GM23338 (cell line): ENCODE results near the gene RAPGEF4. TPM values are rescaled to one million over a fixed set of nuclear protein-coding genes. Genes with fewer than 3 reads are reported as not detected.
A peak's percentile ranks its signal among the peaks of the same experiment; 100 is the strongest.

Experiments used
- ATAC-seq: fragments of 200-7000 bp; cut with Tn5 transposase; 3 replicates; pipeline ENCODE4 v1.9.1; 2020
- DNase-seq: peaks from one replicate; pipeline ENCODE4 v3.0.0-alpha.2; 2015; ENCODE audit warnings: low spot score
- H2AFZ ChIP-seq: fragments of 200-600 bp; sonication (generic); 2 replicates; pipeline ENCODE4 v1.8.0; 2016; ENCODE audit warnings: antibody characterized with exemption, mild to moderate bottlenecking, moderate library complexity
- H3F3A ChIP-seq: fragments of 200-600 bp; sonication (generic); replicated peaks from 2 replicates; pipeline ENCODE4 v1.8.0; 2017; ENCODE audit warnings: antibody characterized with exemption, mixed run types, low read depth
- H3K27ac ChIP-seq: fragments of 200-600 bp; sonication (generic); 2 replicates; pipeline ENCODE4 v1.6.1; 2016; ENCODE audit warnings: low read depth
- H3K27me3 ChIP-seq: fragments of 200-600 bp; sonication (generic); 2 replicates; pipeline ENCODE4 v1.8.0; 2016; ENCODE audit warnings: mild to moderate bottlenecking, mixed run types, moderate library complexity; ENCODE audit not compliant: insufficient read depth
- H3K36me3 ChIP-seq: fragments of 200-600 bp; sonication (generic); 2 replicates; pipeline ENCODE4 v1.8.0; 2016; ENCODE audit warnings: mild to moderate bottlenecking; ENCODE audit not compliant: insufficient read depth
- H3K4me1 ChIP-seq: fragments of 200-600 bp; sonication (generic); 2 replicates; pipeline ENCODE4 v1.8.0; 2016; ENCODE audit warnings: mild to moderate bottlenecking, moderate library complexity; ENCODE audit not compliant: insufficient read depth
- H3K4me2 ChIP-seq: fragments of 200-600 bp; sonication (generic); 2 replicates; pipeline ENCODE4 v1.7.1; 2017; ENCODE audit warnings: mixed run types
- H3K4me3 ChIP-seq: fragments of 200-600 bp; sonication (generic); 2 replicates; pipeline ENCODE4 v1.6.1; 2016; ENCODE audit warnings: mixed run types
- H3K79me2 ChIP-seq: fragments of 200-600 bp; sonication (generic); replicated peaks from 2 replicates; pipeline ENCODE4 v1.8.0; 2017; ENCODE audit warnings: mild to moderate bottlenecking; ENCODE audit not compliant: insufficient read depth
- H3K9me2 ChIP-seq: fragments of 200-600 bp; sonication (generic); 2 replicates; pipeline ENCODE4 v1.8.0; 2017; ENCODE audit not compliant: insufficient read depth
- H4K20me1 ChIP-seq: fragments of 200-600 bp; sonication (generic); replicated peaks from 2 replicates; pipeline ENCODE4 v1.8.0; 2017; ENCODE audit warnings: mild to moderate bottlenecking; ENCODE audit not compliant: insufficient read depth
- H3K27ac Mint-ChIP-seq: 2 replicates; pipeline ENCODE4 v1.8.0; 2020; ENCODE audit warnings: inconsistent platforms, mild to moderate bottlenecking, moderate library complexity, mixed read lengths
- H3K27me3 Mint-ChIP-seq: 3 replicates; pipeline ENCODE4 v1.8.0; 2022; ENCODE audit warnings: low read depth, mild to moderate bottlenecking, moderate library complexity, mixed read lengths, inconsistent platforms; ENCODE audit not compliant: insufficient read depth, poor library complexity
- H3K36me3 Mint-ChIP-seq: 3 replicates; pipeline ENCODE4 v1.8.0; 2021; ENCODE audit warnings: low read depth, mild to moderate bottlenecking, inconsistent platforms, moderate library complexity, mixed read lengths
- H3K4me1 Mint-ChIP-seq: 3 replicates; pipeline ENCODE4 v1.8.0; 2020; ENCODE audit warnings: mild to moderate bottlenecking, inconsistent platforms, mixed read lengths
- H3K4me3 Mint-ChIP-seq: 3 replicates; pipeline ENCODE4 v1.8.0; 2021; ENCODE audit warnings: moderate library complexity, mild to moderate bottlenecking, inconsistent platforms, mixed read lengths
- H3K9me3 Mint-ChIP-seq: 3 replicates; pipeline ENCODE4 v1.8.0; 2020; ENCODE audit warnings: moderate library complexity, mild to moderate bottlenecking, inconsistent platforms, mixed read lengths
- CREB1 ChIP-seq: fragments of 250-450 bp; sonication (Bioruptor Pico); IDR thresholded peaks from 2 replicates; pipeline ENCODE4 v1.5.0; 2020; ENCODE audit warnings: low read depth, mild to moderate bottlenecking, moderate library complexity
- CTCF ChIP-seq, 2 experiments: fragments of 200-600 bp in 1 of 2; sonication (generic) in 1 of 2; conservative IDR thresholded peaks; 2 replicates each; pipeline versions ENCODE4 v1.5.1 to v1.6.1; 2016 to 2017; ENCODE audit warnings: antibody characterized with exemption in 2 of 2, low read depth in 2 of 2, mild to moderate bottlenecking in 2 of 2, moderate library complexity in 1 of 2
- ETS1 ChIP-seq: IDR thresholded peaks from 2 replicates; pipeline ENCODE4 v1.6.1; 2016; ENCODE audit warnings: antibody characterized with exemption
- EZH2 ChIP-seq: fragments of 200-600 bp; sonication (generic); IDR thresholded peaks from one replicate; pipeline ENCODE4 v1.8.0; 2017; ENCODE audit warnings: antibody characterized with exemption, mild to moderate bottlenecking, low read depth; ENCODE audit not compliant: unreplicated experiment
- POLR2AphosphoS5 ChIP-seq: IDR thresholded peaks from 2 replicates; pipeline ENCODE4 v1.6.1; 2016; ENCODE audit warnings: antibody characterized with exemption, low read depth
- REST ChIP-seq: IDR thresholded peaks from one replicate; pipeline ENCODE4 v1.6.1; 2018; ENCODE audit warnings: antibody characterized with exemption; ENCODE audit not compliant: unreplicated experiment
- ZNF331 ChIP-seq: fragments of 250-450 bp; sonication (Bioruptor Pico); IDR thresholded peaks from 2 replicates; pipeline ENCODE4 v1.5.0; 2020; ENCODE audit warnings: low read depth, mild to moderate bottlenecking, moderate library complexity
- ZNF462 ChIP-seq: fragments of 250-450 bp; sonication (Bioruptor Pico); IDR thresholded peaks from 2 replicates; pipeline ENCODE4 v1.5.0; 2020; ENCODE audit warnings: mild to moderate bottlenecking, moderate library complexity
- polyA plus RNA-seq: library from polyadenylated mRNA; unstranded; fragments of >200 nt; fragmentation: Nextera tagmentation; extraction: Ambion mirVana; gene quantifications from 2 replicates; pipeline ENCODE4 v1.2.1, GENCODE V29; 2016
- total RNA-seq: library from RNA; depleted of rRNA; stranded (reverse); fragments of >200 nt; shearing (Covaris generic); gene quantifications from 2 replicates; pipeline ENCODE4 v1.2.3, GENCODE V29; 2014

RAPGEF4 gene
- total and polyA plus RNA-seq, 2 experiments from 2014 or later, result 1.7 to 4.7 TPM

GRCh38 chr2:172951554-172951953, 215.9 kb downstream of the RAPGEF4 start:
- no peak for TF ChIP-seq ZNF462 (CRISPR knock-in tag)
- no peak for TF ChIP-seq CREB1 (CRISPR knock-in tag)
- no peak for TF ChIP-seq ZNF331 (CRISPR knock-in tag)
- no peak for TF ChIP-seq REST
- TF ChIP-seq POLR2AphosphoS5, result no peak
- TF ChIP-seq CTCF (conservative IDR thresholded peaks at IDR 0.05; ENCODE audit: low read depth in 2 of 2), result no peak
- TF ChIP-seq ETS1, result no peak
- TF ChIP-seq EZH2, result no peak
- Histone ChIP-seq H3K27me3 (no peaks in the 10 kb centered on the region), H2AFZ (no peak overlapping the region), H4K20me1 (no peaks in the 10 kb centered on the region), H3K36me3 (no peaks in the 10 kb centered on the region), H3K27ac (no peak overlapping the region), H3F3A (no peaks in the 10 kb centered on the region), H3K9me2 (no peaks in the 10 kb centered on the region), H3K4me2 (no peak overlapping the region), H3K4me1 (no peaks in the 10 kb centered on the region), H3K79me2 (no peaks in the 10 kb centered on the region), H3K4me3 (no peak overlapping the region)
- no peak overlapping the region for H3K27ac Mint-ChIP-seq
- H3K4me3 Mint-ChIP-seq, result no peak overlapping the region
- ATAC-seq, result peak; percentile 25; the same call in 1 of the 3 replicates
- H3K9me3 Mint-ChIP-seq, result no peaks in the 10 kb centered on the region
- no peaks in the 10 kb centered on the region for H3K36me3 Mint-ChIP-seq
- H3K4me1 Mint-ChIP-seq, result peaks cover 24% of the 10 kb centered on the region
- DNase-seq, result no peak
- no peaks in the 10 kb centered on the region for H3K27me3 Mint-ChIP-seq
